ENCODE data around the gene FLNA. TPM values are rescaled to one million over a fixed set of nuclear protein-coding genes. Genes with fewer than 3 reads are reported as not detected.

FLNA gene
- total RNA-seq, 1 experiment from 2014 or later, result 920 TPM

- in situ Hi-C loops (cut with HindIII; ENCODE audit: low pct_unique_long_range_greater_than_20kb, low sequenced_read_pairs) (no loop called here), intact Hi-C loops (cut with micrococcal nuclease; ENCODE audit: unreplicated experiment) (no loop called here)
- Histone ChIP-seq H3K4me1 (ENCODE audit: control insufficient read depth, insufficient read depth, low read length) (no peaks in the 10 kb centered on the region), H3K36me3 (ENCODE audit: control insufficient read depth, insufficient read depth, low read length) (no peaks in the 10 kb centered on the region), H3K27ac (ENCODE audit: low read length) (no peak overlapping the region), H3K4me3 (ENCODE audit: low read depth in 2 of 2, low read length in 2 of 2) (no peak overlapping the region), H3K9me3 (ENCODE audit: control insufficient read depth, insufficient read depth, low read depth, low read length) (no peaks in the 10 kb centered on the region), H3K27me3 (ENCODE audit: control insufficient read depth, insufficient read depth, low read length) (no peaks in the 10 kb centered on the region)
- CTCF ChIA-PET, result no interaction called here
- ATAC-seq, result no peak
- DNase-seq (ENCODE audit: low read depth, low spot score), result no peak
- BruUV-seq (replicated peaks), result no TSS peak
- POLR2A ChIA-PET, result no interaction called here
- TF ChIP-seq SIN3A (IDR thresholded peaks at IDR 0.05; ENCODE audit: borderline replicate concordance, insufficient read depth, low read depth, low read length) (no peak), REST (IDR thresholded peaks at IDR 0.05; ENCODE audit: insufficient read depth in 1 of 2, low read depth in 2 of 2, low read length in 1 of 2) (no peak), CTCF (IDR thresholded peaks at IDR 0.05) (no peak), TCF7L2 (IDR thresholded peaks at IDR 0.05; ENCODE audit: low read depth, low read length) (no peak), POLR2AphosphoS5 (IDR thresholded peaks at IDR 0.05; ENCODE audit: low read depth, low read length) (no peak)
These were observed 68.8 kb downstream of the FLNA start for GRCh38 chrX:154305541-154306205.

- H3K4me1 ChIP-seq (ENCODE audit: control insufficient read depth, insufficient read depth, low read length), result no peaks in the 10 kb centered on the region
- no peak overlapping the region for H3K27ac ChIP-seq (ENCODE audit: low read length)
- POLR2A ChIA-PET, result no interaction called here
- DNase-seq (ENCODE audit: low read depth, low spot score) (no peak), ATAC-seq (no peak)
- in situ Hi-C loops (cut with HindIII; ENCODE audit: low pct_unique_long_range_greater_than_20kb, low sequenced_read_pairs) (no loop called here), intact Hi-C loops (cut with micrococcal nuclease; ENCODE audit: unreplicated experiment) (no loop called here)
- no peaks in the 10 kb centered on the region for H3K27me3 ChIP-seq (ENCODE audit: control insufficient read depth, insufficient read depth, low read length)
- BruUV-seq (replicated peaks), result no TSS peak
- H3K4me3 ChIP-seq (ENCODE audit: low read depth in 2 of 2, low read length in 2 of 2), result no peak overlapping the region
- no peaks in the 10 kb centered on the region for H3K36me3 ChIP-seq (ENCODE audit: control insufficient read depth, insufficient read depth, low read length)
- no peaks in the 10 kb centered on the region for H3K9me3 ChIP-seq (ENCODE audit: control insufficient read depth, insufficient read depth, low read depth, low read length)
- CTCF ChIA-PET, result interaction anchor here (0.6 kb wide), 1 partner anchor 335 kb away, joined by 3 read pairs; no protein-coding TSS in a partner anchor
- TF ChIP-seq POLR2AphosphoS5 (IDR thresholded peaks at IDR 0.05; ENCODE audit: low read depth, low read length) (no peak), TCF7L2 (IDR thresholded peaks at IDR 0.05; ENCODE audit: low read depth, low read length) (no peak), SIN3A (IDR thresholded peaks at IDR 0.05; ENCODE audit: borderline replicate concordance, insufficient read depth, low read depth, low read length) (no peak), CTCF (IDR thresholded peaks at IDR 0.05) (no peak)
These were observed 69.6 kb downstream of the FLNA start for GRCh38 chrX:154304846-154305245.
